K562 (cell line): ENCODE data around the gene SFTPB. TPM values are rescaled to one million over a fixed set of nuclear protein-coding genes. Genes with fewer than 3 reads are reported as not detected.
"Not testable (repeated sequence)": the region's sequence is repeated elsewhere in the genome, so short reads cannot be mapped to it uniquely, and the experiment has no call there.

Source experiments
- ATAC-seq: fragments of 200-7000 bp; cut with Tn5 transposase; 3 replicates; pipeline ENCODE4 v1.9.1; 2020; ENCODE audit warnings: moderate library complexity
- BruUV-seq: library from RNA; stranded (reverse); fragments of 400-500 nt; replicated peaks from 2 replicates; lab custom pipeline; 2021; lab: Mats Ljungman, UMichigan
- CTCF ChIA-PET: fragments of 300-600 bp; formaldehyde crosslinking; extraction: SDS; loops from one replicate; lab custom pipeline; 2021; ENCODE audit warnings: low intra/inter-chr PET ratio; lab: Yijun Ruan, JAX
- POLR2A ChIA-PET: fragments of 300-600, 350-650 bp; sonication (Branson Sonifier 250); formaldehyde crosslinking; extraction: SDS; loops from one replicate; lab custom pipeline; 2021; ENCODE audit warnings: antibody characterized with exemption, inconsistent platforms; lab: Yijun Ruan, JAX
- DNase-seq, 4 experiments: peaks; one replicate each; pipeline versions ENCODE4 v3.0.0 to v3.0.0-alpha.2; 2011 to 2018; ENCODE audit warnings: low spot score in 3 of 4, mixed read lengths in 3 of 4; ENCODE audit errors: extremely low read depth in 1 of 4
- FAIRE-seq: peaks from 2 replicates; lab custom pipeline; 2011; peaks lifted over from hg19 to GRCh38; lab: Jason Lieb, UNC
- H2AFZ ChIP-seq: 2 replicates; pipeline ENCODE4 v1.6.0; 2011; ENCODE audit warnings: low read depth, low read length, control low read depth, inconsistent platforms
- H3K27ac ChIP-seq: fragments of 200-600 bp; 3 replicates; pipeline ENCODE4 v1.8.0; 2011; ENCODE audit warnings: low read depth, mild to moderate bottlenecking, control low read depth, inconsistent platforms, low read length, moderate library complexity, mixed read lengths; ENCODE audit errors: extremely low read depth
- H3K27me3 ChIP-seq, 2 experiments: fragments of 300-600 bp in 1 of 2; 2 replicates in 1 of 2; 3 replicates in 1 of 2; pipeline versions ENCODE4 v1.6.0 to v1.8.0; 2011; ENCODE audit warnings: inconsistent platforms in 2 of 2, low read length in 2 of 2, mild to moderate bottlenecking in 1 of 2, mixed read lengths in 1 of 2, moderate library complexity in 1 of 2; ENCODE audit not compliant: control insufficient read depth in 2 of 2, insufficient read depth in 2 of 2
- H3K36me3 ChIP-seq: fragments of 300-600 bp; 3 replicates; pipeline ENCODE4 v1.8.0; 2011; ENCODE audit warnings: mild to moderate bottlenecking, low read length, inconsistent platforms; ENCODE audit not compliant: control insufficient read depth, insufficient read depth
- H3K4me1 ChIP-seq, 2 experiments: fragments of 200-600 bp in 1 of 2; replicated peaks in 1 of 2; 2 replicates in 1 of 2; 3 replicates in 1 of 2; pipeline versions ENCODE4 v1.5.1 to v1.8.0; 2011; ENCODE audit warnings: inconsistent platforms in 2 of 2, low read length in 2 of 2, mild to moderate bottlenecking in 1 of 2, mixed read lengths in 1 of 2, moderate library complexity in 1 of 2; ENCODE audit not compliant: control insufficient read depth in 2 of 2, insufficient read depth in 2 of 2
- H3K4me2 ChIP-seq: 2 replicates; pipeline ENCODE4 v1.6.1; 2011; ENCODE audit warnings: low read length, control low read depth, inconsistent platforms, mixed read lengths; ENCODE audit not compliant: insufficient read depth
- H3K4me3 ChIP-seq: fragments of 200-600 bp; sonication (generic), shearing (Covaris generic); 2 replicates; pipeline ENCODE4 v1.5.1; 2016; ENCODE audit warnings: control low read depth, inconsistent platforms
- H3K79me2 ChIP-seq: fragments of 200-600 bp; 3 replicates; pipeline ENCODE4 v1.8.0; 2011; ENCODE audit warnings: low read length, inconsistent platforms; ENCODE audit not compliant: control insufficient read depth, insufficient read depth
- H3K9ac ChIP-seq, 2 experiments: 2 replicates each; pipeline versions ENCODE4 v1.6.0 to v1.6.1; 2011; ENCODE audit warnings: low read depth in 2 of 2, low read length in 2 of 2, control low read depth in 1 of 2, inconsistent platforms in 1 of 2, mild to moderate bottlenecking in 1 of 2, mixed read lengths in 1 of 2; ENCODE audit not compliant: insufficient read depth in 1 of 2
- H3K9me1 ChIP-seq: one replicate; pipeline ENCODE4 v1.6.0; 2011; ENCODE audit warnings: inconsistent platforms, mild to moderate bottlenecking, low read length, moderate library complexity; ENCODE audit not compliant: control insufficient read depth, insufficient read depth
- H3K9me3 ChIP-seq: replicated peaks from 2 replicates; pipeline ENCODE4 v1.5.1; 2011; ENCODE audit warnings: low read depth, low read length, inconsistent platforms; ENCODE audit not compliant: control insufficient read depth, insufficient read depth
- H4K20me1 ChIP-seq: replicated peaks from 2 replicates; pipeline ENCODE4 v1.6.1; 2011; ENCODE audit warnings: low read length, inconsistent platforms, mixed read lengths; ENCODE audit not compliant: control insufficient read depth, insufficient read depth
- CAMTA2 ChIP-seq: fragments of 250-450 bp; sonication (Bioruptor Pico); conservative IDR thresholded peaks from 2 replicates; pipeline ENCODE4 v1.5.1; 2022
- DNMT1 ChIP-seq: fragments of 450-650 bp; IDR thresholded peaks from 2 replicates; pipeline ENCODE4 v1.6.1; 2016; ENCODE audit warnings: antibody characterized with exemption, mild to moderate bottlenecking
- IFI16 ChIP-seq: fragments of 250-450 bp; sonication (Bioruptor Pico); IDR thresholded peaks from 2 replicates; pipeline ENCODE4 v2.1.2; 2022; ENCODE audit warnings: mild to moderate bottlenecking, inconsistent platforms
- JUNB ChIP-seq: fragments of 450-650 bp; formaldehyde crosslinking; conservative IDR thresholded peaks from 2 replicates; pipeline ENCODE4 v1.4.0; 2020; ENCODE audit warnings: mild to moderate bottlenecking
- MED1 ChIP-seq: sonication (generic); formaldehyde crosslinking; IDR thresholded peaks from 2 replicates; pipeline ENCODE4 v1.8.1; 2023; ENCODE audit warnings: missing genetic modification reagents, borderline replicate concordance
- STAT6 ChIP-seq: sonication (generic); formaldehyde crosslinking; IDR thresholded peaks from 2 replicates; pipeline ENCODE4 v1.8.1; 2023; ENCODE audit warnings: mild to moderate bottlenecking, missing genetic modification reagents
- ZC3H4 ChIP-seq: sonication (generic); formaldehyde crosslinking; IDR thresholded peaks from 2 replicates; pipeline ENCODE4 v1.9.0; 2021; ENCODE audit warnings: missing genetic modification reagents, borderline replicate concordance
- ZFP1 ChIP-seq: fragments of 450-650 bp; formaldehyde crosslinking; IDR thresholded peaks from 2 replicates; pipeline ENCODE4 v1.4.0; 2020; ENCODE audit warnings: mild to moderate bottlenecking, mixed read lengths
- ZNF324 ChIP-seq: fragments of 250-450 bp; sonication (Bioruptor Pico); IDR thresholded peaks from 2 replicates; pipeline ENCODE4 v1.4.0; 2020; ENCODE audit warnings: mild to moderate bottlenecking
- ZNF77 ChIP-seq: fragments of 250-450 bp; sonication (Bioruptor Pico); IDR thresholded peaks from 2 replicates; pipeline ENCODE4 v1.5.0; 2020
- WGBS: fragments of 100-300 bp; shearing (Covaris generic); methylation state at CpG from one replicate; pipeline ENCODE4 v1.1.6; 2016; ENCODE audit warnings: low coverage, mixed read lengths; ENCODE audit not compliant: insufficient coverage; ENCODE audit errors: missing lambda C conversion rate; 5-methylcytosine and 5-hydroxymethylcytosine counted together
- in situ Hi-C: fragments of 300-500 bp; cut with MboI; formaldehyde crosslinking; loops from 4 replicates; pipeline ENCODE4 v1.15.0; 2018; ENCODE audit warnings: inconsistent platforms, mixed read lengths
- intact Hi-C: fragments of 100-400 bp; cut with micrococcal nuclease; formaldehyde crosslinking; loops from 2 replicates; pipeline ENCODE4 v1.14.2; 2022
- polyA plus RNA-seq, 8 experiments: library from polyadenylated mRNA; depleted of rRNA in 4 of 8; stranded (reverse) in 5 of 8; unstranded in 3 of 8; fragments of >200 nt; fragmentation: Nextera tagmentation in 2 of 8; fragmentation: Illumina TruSeq in 1 of 8; extraction: Ambion mirVana in 2 of 8; extraction: Trizol in 1 of 8; gene quantifications; 2 replicates each; pipeline versions ENCODE4 v1.2.1 to v1.2.3, GENCODE V29; 2011 to 2014; ENCODE audit warnings: inconsistent platforms in 1 of 8, missing spikeins in 1 of 8
- total RNA-seq, 7 experiments: library from RNA; depleted of rRNA in 6 of 7; stranded (reverse); fragments of >200 nt in 6 of 7; fragmentation: Illumina TruSeq in 2 of 7; extraction: Trizol in 2 of 7; gene quantifications; 2 replicates each; pipeline versions ENCODE4 v1.2.1 to v1.2.3, GENCODE V29; 2011 to 2021; ENCODE audit warnings: low replicate concordance in 1 of 7
- TF ChIP-seq, protein P1 (sequence below): fragments of 250-450 bp; sonication (Bioruptor Pico); IDR thresholded peaks from 2 replicates; pipeline ENCODE4 v1.4.0; 2020; ENCODE audit warnings: mild to moderate bottlenecking, moderate library complexity

Gene SFTPB
- total and polyA plus RNA-seq, 9 of the 15 experiments (the other 6 are each of a cell fraction or from before 2014, with no cell fraction given), result 0.03 to 7.0 TPM; not detected in 7

DNA sequence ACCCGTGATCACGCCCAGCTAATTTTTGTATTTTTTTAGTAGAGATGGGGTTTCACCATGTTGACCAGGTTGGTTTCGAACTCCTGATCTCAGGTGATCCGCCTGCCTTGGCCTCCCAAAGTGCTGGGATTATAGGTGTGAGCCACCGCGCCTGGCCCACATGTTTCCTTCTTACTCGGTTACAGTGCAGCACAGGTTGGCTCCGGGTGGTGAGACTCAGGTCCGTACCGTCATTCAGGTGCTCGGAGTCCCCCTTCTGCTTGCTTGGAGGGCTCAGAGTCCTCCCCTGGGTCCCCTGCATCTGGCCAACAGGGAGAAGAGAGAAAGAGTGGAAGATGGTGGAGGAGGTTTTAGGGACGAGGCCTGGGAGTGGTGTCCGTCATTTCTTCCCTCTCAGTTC, 2.4 kb upstream of the SFTPB start:
- H3K9ac ChIP-seq, H3K4me3 ChIP-seq, H4K20me1 ChIP-seq, DNase-seq, H3K4me2 ChIP-seq, POLR2A ChIA-PET, H3K4me1 ChIP-seq, BruUV-seq, H3K9me1 ChIP-seq, H3K27ac ChIP-seq, H3K36me3 ChIP-seq, in situ Hi-C loops, H3K9me3 ChIP-seq, FAIRE-seq, H2AFZ ChIP-seq, H3K79me2 ChIP-seq, ATAC-seq: not testable (repeated sequence)
- CTCF ChIA-PET, result interaction anchor here (0.7 kb wide), 2 partner anchors 56 to 410 kb away, joined by 3 to 9 read pairs; no protein-coding TSS in a partner anchor
- peaks cover 20 to 44% of the 10 kb centered on the region in 2 experiments for H3K27me3 ChIP-seq
- 9% methylated on average over 13 of the region's 13 CpGs for WGBS
- intact Hi-C loops, result loop anchor here (10.0 kb wide), 1 partner anchor 144 kb away; no protein-coding TSS in a partner anchor

- Histone ChIP-seq H3K9me3 (no peaks in the 10 kb centered on the region), H2AFZ (no peak overlapping the region), H3K9me1 (no peaks in the 10 kb centered on the region), H3K4me2 (no peak overlapping the region), H3K4me3 (no peak overlapping the region), H4K20me1 (no peaks in the 10 kb centered on the region; the same call in 1 of the 2 replicates), H3K4me1 (peaks cover 0 to 6% of the 10 kb centered on the region in 2 experiments; a peak in 1 of 5 replicates), H3K36me3 (no peaks in the 10 kb centered on the region), H3K9ac (no peak overlapping the region), H3K79me2 (no peaks in the 10 kb centered on the region), H3K27me3 (peaks cover 12 to 35% of the 10 kb centered on the region in 2 experiments), H3K27ac (no peak overlapping the region)
- intact Hi-C loops, result no loop called here
- ATAC-seq (no peak), FAIRE-seq (no peak), DNase-seq (no peak)
- 14% methylated on average over 5 of the region's 5 CpGs for WGBS
- in situ Hi-C loops, result no loop called here
- ChIA-PET POLR2A (no interaction called here), CTCF (interaction anchor here (0.7 kb wide), 1 partner anchor 60 kb away, joined by 5 read pairs; no protein-coding TSS in a partner anchor)
- no TSS peak for BruUV-seq
- TF ChIP-seq ZNF324 (CRISPR knock-in tag) (no peak), JUNB (CRISPR knock-in tag) (no peak), STAT6 (no peak), IFI16 (no peak), ZFP1 (CRISPR knock-in tag) (no peak), CAMTA2 (CRISPR knock-in tag) (no peak), ZNF77 (no peak), DNMT1 (no peak), ZC3H4 (no peak), MED1 (CRISPR knock-in tag) (no peak)
- TF ChIP-seq, protein P1, sequence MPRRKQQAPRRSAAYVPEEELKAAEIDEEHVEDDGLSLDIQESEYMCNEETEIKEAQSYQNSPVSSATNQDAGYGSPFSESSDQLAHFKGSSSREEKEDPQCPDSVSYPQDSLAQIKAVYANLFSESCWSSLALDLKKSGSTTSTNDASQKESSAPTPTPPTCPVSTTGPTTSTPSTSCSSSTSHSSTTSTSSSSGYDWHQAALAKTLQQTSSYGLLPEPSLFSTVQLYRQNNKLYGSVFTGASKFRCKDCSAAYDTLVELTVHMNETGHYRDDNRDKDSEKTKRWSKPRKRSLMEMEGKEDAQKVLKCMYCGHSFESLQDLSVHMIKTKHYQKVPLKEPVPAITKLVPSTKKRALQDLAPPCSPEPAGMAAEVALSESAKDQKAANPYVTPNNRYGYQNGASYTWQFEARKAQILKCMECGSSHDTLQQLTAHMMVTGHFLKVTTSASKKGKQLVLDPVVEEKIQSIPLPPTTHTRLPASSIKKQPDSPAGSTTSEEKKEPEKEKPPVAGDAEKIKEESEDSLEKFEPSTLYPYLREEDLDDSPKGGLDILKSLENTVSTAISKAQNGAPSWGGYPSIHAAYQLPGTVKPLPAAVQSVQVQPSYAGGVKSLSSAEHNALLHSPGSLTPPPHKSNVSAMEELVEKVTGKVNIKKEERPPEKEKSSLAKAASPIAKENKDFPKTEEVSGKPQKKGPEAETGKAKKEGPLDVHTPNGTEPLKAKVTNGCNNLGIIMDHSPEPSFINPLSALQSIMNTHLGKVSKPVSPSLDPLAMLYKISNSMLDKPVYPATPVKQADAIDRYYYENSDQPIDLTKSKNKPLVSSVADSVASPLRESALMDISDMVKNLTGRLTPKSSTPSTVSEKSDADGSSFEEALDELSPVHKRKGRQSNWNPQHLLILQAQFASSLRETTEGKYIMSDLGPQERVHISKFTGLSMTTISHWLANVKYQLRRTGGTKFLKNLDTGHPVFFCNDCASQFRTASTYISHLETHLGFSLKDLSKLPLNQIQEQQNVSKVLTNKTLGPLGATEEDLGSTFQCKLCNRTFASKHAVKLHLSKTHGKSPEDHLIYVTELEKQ (CRISPR knock-in tag), result no peak
These were observed 1.6 kb upstream of the SFTPB start for GRCh38 chr2:85669549-85669948.
